HCT116 (cell line): Measurements from ENCODE around the gene FHOD3. TPM values are rescaled to one million over a fixed set of nuclear protein-coding genes. Genes with fewer than 3 reads are reported as not detected.

Experiments
- ATAC-seq: fragments of 200-7000 bp; cut with Tn5 transposase; 2 replicates; pipeline ENCODE4 v1.9.1; 2020; ENCODE audit warnings: mild to moderate bottlenecking, moderate library complexity
- BruUV-seq: library from RNA; stranded (reverse); fragments of 400-500 nt; replicated peaks from 2 replicates; lab custom pipeline; 2021; lab: Mats Ljungman, UMichigan
- CTCF ChIA-PET: fragments of 300-600 bp; sonication (Branson Sonifier 250); formaldehyde crosslinking; loops from one replicate; lab custom pipeline; 2021; ENCODE audit warnings: antibody characterized with exemption; lab: Charles Lee
- POLR2A ChIA-PET: fragments of 300-600, 350-600 bp; sonication (Branson Sonifier 250); formaldehyde crosslinking; loops from one replicate; lab custom pipeline; 2021; ENCODE audit warnings: antibody characterized with exemption; lab: Charles Lee
- RAD21 ChIA-PET, 2 experiments: fragments of 300-600 bp; sonication (Branson Sonifier 250); formaldehyde crosslinking; loops; one replicate each; lab custom pipeline; 2023; ENCODE audit warnings: low total read pairs in 2 of 2; ENCODE audit not compliant: uncharacterized antibody in 2 of 2, unreplicated experiment in 2 of 2, low non-redundant PET in 1 of 2; lab: Charles Lee
- DNase-seq: peaks from one replicate; pipeline ENCODE4 v3.0.0-alpha.2; 2010; ENCODE audit warnings: low read depth, low spot score
- H2AFZ ChIP-seq: fragments of 200-600 bp; shearing (Covaris generic), sonication (generic); 2 replicates; pipeline ENCODE4 v1.6.1; 2017; ENCODE audit warnings: low read depth, mixed run types, mixed read lengths, antibody characterized with exemption, low read length; ENCODE audit not compliant: poor library complexity, severe bottlenecking
- H3K27ac ChIP-seq: 2 replicates; pipeline ENCODE4 v1.5.1; 2012; ENCODE audit warnings: low read depth, low read length
- H3K27me3 ChIP-seq: fragments of 200-600 bp; sonication (generic); 2 replicates; pipeline ENCODE4 v1.6.1; 2016; ENCODE audit warnings: mixed run types, low read length, mixed read lengths; ENCODE audit not compliant: insufficient read depth
- H3K36me3 ChIP-seq, 2 experiments: fragments of 200-500 bp in 1 of 2; fragments of 200-600 bp in 1 of 2; sonication (Bioruptor generic) in 1 of 2; sonication (generic) in 1 of 2; 2 replicates each; pipeline versions ENCODE4 v1.5.1 to v1.6.1; 2014 to 2016; ENCODE audit warnings: low read length in 2 of 2, inconsistent platforms in 1 of 2, mixed read lengths in 1 of 2, mixed run types in 1 of 2; ENCODE audit not compliant: insufficient read depth in 2 of 2, control insufficient read depth in 1 of 2
- H3K4me1 ChIP-seq, 2 experiments: fragments of 200-600 bp in 1 of 2; sonication (generic) in 1 of 2; 2 replicates each; pipeline versions ENCODE4 v1.5.1 to v1.6.1; 2012 to 2017; ENCODE audit warnings: low read length in 2 of 2, inconsistent platforms in 1 of 2, mild to moderate bottlenecking in 1 of 2, mixed read lengths in 1 of 2, mixed run types in 1 of 2, moderate library complexity in 1 of 2; ENCODE audit not compliant: insufficient read depth in 2 of 2, control insufficient read depth in 1 of 2
- H3K4me2 ChIP-seq: fragments of 200-600 bp; sonication (generic); 2 replicates; pipeline ENCODE4 v1.6.1; 2017; ENCODE audit warnings: mixed run types, low read length, mixed read lengths
- H3K4me3 ChIP-seq, 2 experiments: fragments of 200-600 bp in 1 of 2; sonication (generic) in 1 of 2; replicated peaks in 1 of 2; 2 replicates each; pipeline ENCODE4 v1.5.1; 2011 to 2016; ENCODE audit warnings: low read length in 2 of 2, control low read depth in 1 of 2, low read depth in 1 of 2, mild to moderate bottlenecking in 1 of 2, mixed read lengths in 1 of 2, mixed run types in 1 of 2
- H3K79me2 ChIP-seq: fragments of 200-600 bp; sonication (generic); 2 replicates; pipeline ENCODE4 v1.6.1; 2017; ENCODE audit warnings: mild to moderate bottlenecking, mixed run types, low read length, moderate library complexity, mixed read lengths; ENCODE audit not compliant: insufficient read depth
- H3K9ac ChIP-seq: fragments of 200-600 bp; sonication (generic); 2 replicates; pipeline ENCODE4 v1.6.1; 2016; ENCODE audit warnings: low read length, mixed read lengths
- H3K9me2 ChIP-seq: fragments of 200-600 bp; sonication (generic), shearing (Covaris generic); 2 replicates; pipeline ENCODE4 v1.6.1; 2017; ENCODE audit warnings: mixed run types, mild to moderate bottlenecking, moderate library complexity; ENCODE audit not compliant: insufficient read depth
- H3K9me3 ChIP-seq, 2 experiments: fragments of 200-500 bp in 1 of 2; fragments of 200-600 bp in 1 of 2; sonication (Bioruptor generic) in 1 of 2; sonication (generic) in 1 of 2; 2 replicates each; pipeline ENCODE4 v1.6.1; 2014 to 2017; ENCODE audit warnings: low read length in 2 of 2, mixed read lengths in 2 of 2, inconsistent platforms in 1 of 2, low read depth in 1 of 2, mild to moderate bottlenecking in 1 of 2, mixed run types in 1 of 2, moderate library complexity in 1 of 2; ENCODE audit not compliant: control insufficient read depth in 1 of 2, insufficient read depth in 1 of 2
- H4K20me1 ChIP-seq: fragments of 200-600 bp; sonication (generic), shearing (Covaris generic); 2 replicates; pipeline ENCODE4 v1.6.1; 2017; ENCODE audit warnings: mixed run types, mild to moderate bottlenecking, moderate library complexity; ENCODE audit not compliant: insufficient read depth
- EGR1 ChIP-seq: IDR thresholded peaks from 2 replicates; pipeline ENCODE4 v1.6.1; 2012; ENCODE audit warnings: low read depth
- ELF1 ChIP-seq: IDR thresholded peaks from 2 replicates; pipeline ENCODE4 v1.6.1; 2012; ENCODE audit warnings: low read depth, borderline replicate concordance
- EZH2 ChIP-seq: fragments of 200-600 bp; sonication (generic); IDR thresholded peaks from 2 replicates; pipeline ENCODE4 v1.6.1; 2017; ENCODE audit warnings: antibody characterized with exemption, mixed run types
- EZH2phosphoT487 ChIP-seq: fragments of 200-600 bp; IDR thresholded peaks from 2 replicates; pipeline ENCODE4 v1.6.1; 2018; ENCODE audit warnings: antibody characterized with exemption, borderline replicate concordance
- FOSL1 ChIP-seq: IDR thresholded peaks from 2 replicates; pipeline ENCODE4 v1.6.1; 2012; ENCODE audit warnings: low read depth
- MAX ChIP-seq: IDR thresholded peaks from 2 replicates; pipeline ENCODE4 v1.6.1; 2012
- POLR2A ChIP-seq: IDR thresholded peaks from 2 replicates; pipeline ENCODE4 v1.7.0; 2011; ENCODE audit warnings: borderline replicate concordance; ENCODE audit not compliant: insufficient read depth, insufficient read length; ENCODE audit errors: extremely low read depth
- RAD21 ChIP-seq: IDR thresholded peaks from 2 replicates; pipeline ENCODE4 v1.6.1; 2012; ENCODE audit warnings: low read depth, mild to moderate bottlenecking
- REST ChIP-seq: IDR thresholded peaks from 2 replicates; pipeline ENCODE4 v1.6.1; 2012; ENCODE audit warnings: low read depth
- SP1 ChIP-seq: IDR thresholded peaks from 2 replicates; pipeline ENCODE4 v1.6.1; 2012; ENCODE audit warnings: low read depth
- SRF ChIP-seq: IDR thresholded peaks from 2 replicates; pipeline ENCODE4 v1.6.1; 2012; ENCODE audit warnings: low read depth
- TCF7L2 ChIP-seq: IDR thresholded peaks from 2 replicates; pipeline ENCODE4 v1.7.0; 2011; ENCODE audit warnings: borderline replicate concordance, inconsistent platforms; ENCODE audit not compliant: insufficient read depth, insufficient read length; ENCODE audit errors: extremely low read depth
- YY1 ChIP-seq: IDR thresholded peaks from 2 replicates; pipeline ENCODE4 v1.6.1; 2011; ENCODE audit warnings: low read length, low read depth, moderate library complexity, mild to moderate bottlenecking; ENCODE audit not compliant: insufficient replicate concordance; ENCODE audit errors: extremely low read depth
- intact Hi-C: fragments of 100-400 bp; cut with micrococcal nuclease; formaldehyde crosslinking; loops from 2 replicates; pipeline ENCODE4 v1.10.0; 2022
- total RNA-seq: library from RNA; stranded (reverse); gene quantifications from one replicate; pipeline ENCODE4 v1.2.1, GENCODE V29; 2021; ENCODE audit not compliant: unreplicated experiment

FHOD3 gene
- total RNA-seq, 1 experiment from 2014 or later: 4.0 TPM

GRCh38 chr18:36653870-36654269 lies 356.4 kb downstream of the FHOD3 start:
- Histone ChIP-seq H4K20me1 (no peaks in the 10 kb centered on the region), H2AFZ (no peak overlapping the region), H3K9me2 (no peaks in the 10 kb centered on the region), H3K4me3 (no peak overlapping the region), H3K79me2 (no peaks in the 10 kb centered on the region), H3K4me1 (no peaks in the 10 kb centered on the region), H3K9ac (no peak overlapping the region), H3K36me3 (no peaks in the 10 kb centered on the region), H3K27ac (no peak overlapping the region), H3K27me3 (peaks cover 7% of the 10 kb centered on the region; the same call in 1 of the 2 replicates), H3K9me3 (no peaks in the 10 kb centered on the region), H3K4me2 (no peak overlapping the region)
- no peak for ATAC-seq
- ChIA-PET RAD21 (no interaction called here), CTCF (no interaction called here), POLR2A (no interaction called here)
- no peak for TF ChIP-seq EZH2
- no peak for TF ChIP-seq SP1
- TF ChIP-seq RAD21: no peak
- no peak for TF ChIP-seq REST
- TF ChIP-seq SRF: no peak
- no peak for TF ChIP-seq EGR1
- TF ChIP-seq FOSL1: no peak
- no peak for TF ChIP-seq MAX
- no peak for TF ChIP-seq YY1
- no peak for TF ChIP-seq ELF1
- no peak for TF ChIP-seq EZH2phosphoT487
- no peak for TF ChIP-seq POLR2A
- no peak for TF ChIP-seq TCF7L2
- intact Hi-C loops: no loop called here
- no TSS peak for BruUV-seq
- no peak for DNase-seq
